ENCODE results near the gene TMEM187. TPM values are rescaled to one million over a fixed set of nuclear protein-coding genes. Genes with fewer than 3 reads are reported as not detected.

TMEM187 gene
- total and polyA plus RNA-seq, 4 donors, result 2.5 to 8.6 (median 5.0) TPM

GRCh38 chrX:153933748-153934147 is 38.8 kb upstream of the TMEM187 start:
- DNase-seq (no peak), ATAC-seq (ENCODE audit: low FRiP score) (no peak)
- no peaks in the 10 kb centered on the region for H3K27me3 ChIP-seq (ENCODE audit: control insufficient read depth in 1 of 2, insufficient read depth in 2 of 2, low read length in 1 of 2)
- intact Hi-C loops (cut with DNase I), result no loop called here
- no peak overlapping the region for H3K4me3 ChIP-seq (ENCODE audit: low read length in 2 of 2)
- H3K36me3 ChIP-seq (ENCODE audit: control insufficient read depth in 1 of 2, insufficient read depth in 2 of 2, low read length in 1 of 2), result no peaks in the 10 kb centered on the region
- no peaks in the 10 kb centered on the region for H3K9me3 ChIP-seq (ENCODE audit: control insufficient read depth, low read length)
- H3K4me1 ChIP-seq (ENCODE audit: control insufficient read depth in 1 of 2, insufficient read depth in 2 of 2, low read length in 2 of 2), result no peaks in the 10 kb centered on the region
- 31 to 57% methylated on average over 7 of the region's 7 CpGs for WGBS, 2 donors
- no peak overlapping the region for H3K27ac ChIP-seq (ENCODE audit: low read depth in 1 of 2, low read length in 2 of 2)

- no peaks in the 10 kb centered on the region for H3K36me3 ChIP-seq (ENCODE audit: control insufficient read depth in 1 of 2, insufficient read depth in 2 of 2, low read length in 1 of 2)
- no peaks in the 10 kb centered on the region for H3K27me3 ChIP-seq (ENCODE audit: control insufficient read depth in 1 of 2, insufficient read depth in 2 of 2, low read length in 1 of 2)
- no peak overlapping the region for H3K27ac ChIP-seq (ENCODE audit: low read depth in 1 of 2, low read length in 2 of 2)
- no peaks in the 10 kb centered on the region for H3K9me3 ChIP-seq (ENCODE audit: control insufficient read depth, low read length)
- intact Hi-C loops (cut with DNase I), result no loop called here
- H3K4me3 ChIP-seq (ENCODE audit: low read length in 2 of 2), result peak overlapping the region; percentile 49 to 55
- 4 to 14% methylated on average over 31 to 33 of the region's 33 CpGs for WGBS, 2 donors
- DNase-seq (peak in 1 of 2 donors; percentile 32), ATAC-seq (ENCODE audit: low FRiP score) (peak; percentile 7)
- H3K4me1 ChIP-seq (ENCODE audit: control insufficient read depth in 1 of 2, insufficient read depth in 2 of 2, low read length in 2 of 2), result no peaks in the 10 kb centered on the region
Measured at GRCh38 chrX:153934148-153934761, 38.3 kb upstream of the TMEM187 start.

GRCh38 chrX:153934762-153935325 is 37.7 kb upstream of the TMEM187 start, which contains the start of gene NAA10:
NAA10 (minus strand) TSS chrX:153935037; CDS start chrX:153934904, 133 bp downstream.
- 0 to 10% methylated on average over 41 to 87 of the region's 87 CpGs for WGBS, 2 donors
- ATAC-seq (ENCODE audit: low FRiP score), result peak; percentile 93
- H3K9me3 ChIP-seq (ENCODE audit: control insufficient read depth, low read length), result no peaks in the 10 kb centered on the region
- H3K4me3 ChIP-seq (ENCODE audit: low read length in 2 of 2), result peak within 1 kb of the TSS; percentile 49 to 55
- intact Hi-C loops (cut with DNase I), result loop anchor here in 1 of 2 donors (5.0 kb wide), 1 partner anchor 173 kb away; the partner anchor contains the start of gene PLXNB3
- H3K36me3 ChIP-seq (ENCODE audit: control insufficient read depth in 1 of 2, insufficient read depth in 2 of 2, low read length in 1 of 2), result no peaks in the 10 kb centered on the region
- no peaks in the 10 kb centered on the region for H3K27me3 ChIP-seq (ENCODE audit: control insufficient read depth in 1 of 2, insufficient read depth in 2 of 2, low read length in 1 of 2)
- H3K27ac ChIP-seq (ENCODE audit: low read depth in 1 of 2, low read length in 2 of 2), result no peak within 1 kb of the TSS
- DNase-seq, result peak; percentile 81 to 91
- H3K4me1 ChIP-seq (ENCODE audit: control insufficient read depth in 1 of 2, insufficient read depth in 2 of 2, low read length in 2 of 2), result no peaks in the 10 kb centered on the region

- intact Hi-C loops (cut with DNase I), result loop anchor here in 1 of 2 donors (5.0 kb wide), 1 partner anchor 173 kb away; the partner anchor contains the start of gene PLXNB3
- Histone ChIP-seq H3K4me3 (ENCODE audit: low read length in 2 of 2) (no peak overlapping the region), H3K4me1 (ENCODE audit: control insufficient read depth in 1 of 2, insufficient read depth in 2 of 2, low read length in 2 of 2) (no peaks in the 10 kb centered on the region), H3K27me3 (ENCODE audit: control insufficient read depth in 1 of 2, insufficient read depth in 2 of 2, low read length in 1 of 2) (no peaks in the 10 kb centered on the region), H3K9me3 (ENCODE audit: control insufficient read depth, low read length) (no peaks in the 10 kb centered on the region), H3K27ac (ENCODE audit: low read depth in 1 of 2, low read length in 2 of 2) (no peak overlapping the region), H3K36me3 (ENCODE audit: control insufficient read depth in 1 of 2, insufficient read depth in 2 of 2, low read length in 1 of 2) (no peaks in the 10 kb centered on the region)
- no peak for DNase-seq
- 8 to 26% methylated on average over 26 to 32 of the region's 32 CpGs for WGBS, 2 donors
- ATAC-seq (ENCODE audit: low FRiP score), result peak; percentile 1
Measured at GRCh38 chrX:153935326-153935851, 37.2 kb upstream of the TMEM187 start.

- H3K9me3 ChIP-seq (ENCODE audit: control insufficient read depth, low read length), result no peaks in the 10 kb centered on the region
- H3K4me1 ChIP-seq (ENCODE audit: control insufficient read depth in 1 of 2, insufficient read depth in 2 of 2, low read length in 2 of 2), result no peaks in the 10 kb centered on the region
- no peak for DNase-seq
- no peak for ATAC-seq (ENCODE audit: low FRiP score)
- 82 to 91% methylated on average over 3 of the region's 3 CpGs for WGBS, 2 donors
- H3K4me3 ChIP-seq (ENCODE audit: low read length in 2 of 2), result no peak overlapping the region
- intact Hi-C loops (cut with DNase I), result loop anchor here in 1 of 2 donors (5.0 kb wide), 1 partner anchor 175 kb away; the partner anchor contains the start of gene PLXNB3
- H3K36me3 ChIP-seq (ENCODE audit: control insufficient read depth in 1 of 2, insufficient read depth in 2 of 2, low read length in 1 of 2), result no peaks in the 10 kb centered on the region
- no peak overlapping the region for H3K27ac ChIP-seq (ENCODE audit: low read depth in 1 of 2, low read length in 2 of 2)
- H3K27me3 ChIP-seq (ENCODE audit: control insufficient read depth in 1 of 2, insufficient read depth in 2 of 2, low read length in 1 of 2), result no peaks in the 10 kb centered on the region
Measured at GRCh38 chrX:153937056-153937455, 35.5 kb upstream of the TMEM187 start.

- H3K36me3 ChIP-seq (ENCODE audit: control insufficient read depth in 1 of 2, insufficient read depth in 2 of 2, low read length in 1 of 2), result no peaks in the 10 kb centered on the region
- intact Hi-C loops (cut with DNase I), result loop anchor here in 1 of 2 donors (5.0 kb wide), 1 partner anchor 176 kb away; the partner anchor contains the start of gene PLXNB3
- no peaks in the 10 kb centered on the region for H3K27me3 ChIP-seq (ENCODE audit: control insufficient read depth in 1 of 2, insufficient read depth in 2 of 2, low read length in 1 of 2)
- no peak overlapping the region for H3K4me3 ChIP-seq (ENCODE audit: low read length in 2 of 2)
- no peak overlapping the region for H3K27ac ChIP-seq (ENCODE audit: low read depth in 1 of 2, low read length in 2 of 2)
- whole genome bisulfite sequencing, 2 donors, result 81 to 84% methylated on average over 10 of the region's 10 CpGs
- no peaks in the 10 kb centered on the region for H3K4me1 ChIP-seq (ENCODE audit: control insufficient read depth in 1 of 2, insufficient read depth in 2 of 2, low read length in 2 of 2)
- no peaks in the 10 kb centered on the region for H3K9me3 ChIP-seq (ENCODE audit: control insufficient read depth, low read length)
- no peak for ATAC-seq (ENCODE audit: low FRiP score)
- no peak for DNase-seq
Measured at GRCh38 chrX:153938226-153938786, 34.2 kb upstream of the TMEM187 start.

- Histone ChIP-seq H3K9me3 (ENCODE audit: control insufficient read depth, low read length) (no peaks in the 10 kb centered on the region), H3K27ac (ENCODE audit: low read depth in 1 of 2, low read length in 2 of 2) (no peak overlapping the region), H3K27me3 (ENCODE audit: control insufficient read depth in 1 of 2, insufficient read depth in 2 of 2, low read length in 1 of 2) (no peaks in the 10 kb centered on the region), H3K4me1 (ENCODE audit: control insufficient read depth in 1 of 2, insufficient read depth in 2 of 2, low read length in 2 of 2) (no peaks in the 10 kb centered on the region), H3K36me3 (ENCODE audit: control insufficient read depth in 1 of 2, insufficient read depth in 2 of 2, low read length in 1 of 2) (no peaks in the 10 kb centered on the region), H3K4me3 (ENCODE audit: low read length in 2 of 2) (no peak overlapping the region)
- 58 to 73% methylated on average over 7 of the region's 7 CpGs for WGBS, 2 donors
- DNase-seq (no peak), ATAC-seq (ENCODE audit: low FRiP score) (no peak)
- intact Hi-C loops (cut with DNase I), result loop anchor here in 1 of 2 donors (5.0 kb wide), 1 partner anchor 177 kb away; the partner anchor contains the start of gene PLXNB3
Measured at GRCh38 chrX:153939573-153939972, 33.0 kb upstream of the TMEM187 start.

- 52 to 82% methylated on average over 20 to 23 of the region's 23 CpGs for WGBS, 2 donors
- DNase-seq (no peak), ATAC-seq (ENCODE audit: low FRiP score) (no peak)
- Histone ChIP-seq H3K9me3 (ENCODE audit: control insufficient read depth, low read length) (no peaks in the 10 kb centered on the region), H3K4me1 (ENCODE audit: control insufficient read depth in 1 of 2, insufficient read depth in 2 of 2, low read length in 2 of 2) (no peaks in the 10 kb centered on the region), H3K27me3 (ENCODE audit: control insufficient read depth in 1 of 2, insufficient read depth in 2 of 2, low read length in 1 of 2) (no peaks in the 10 kb centered on the region), H3K27ac (ENCODE audit: low read depth in 1 of 2, low read length in 2 of 2) (no peak overlapping the region), H3K4me3 (ENCODE audit: low read length in 2 of 2) (no peak overlapping the region), H3K36me3 (ENCODE audit: control insufficient read depth in 1 of 2, insufficient read depth in 2 of 2, low read length in 1 of 2) (no peaks in the 10 kb centered on the region)
- intact Hi-C loops (cut with DNase I), result loop anchor here in 1 of 2 donors (10.0 kb wide), 1 partner anchor 977 kb away; no protein-coding TSS in a partner anchor
Measured at GRCh38 chrX:153941336-153942252, 31.0 kb upstream of the TMEM187 start.
